HEK293 (cell line): ENCODE data around the gene ZNF26.

Source experiments
- OSR2 ChIP-seq: fragments of 450-650 bp; formaldehyde crosslinking; IDR thresholded peaks from 2 replicates; pipeline ENCODE4 v1.5.1; 2016; ENCODE audit warnings: missing biosample characterization, missing genetic modification characterization
- ZBTB17 ChIP-seq: fragments of 450-650 bp; formaldehyde crosslinking; IDR thresholded peaks from 2 replicates; pipeline ENCODE4 v1.5.1; 2016; ENCODE audit warnings: missing biosample characterization, missing genetic modification characterization
- ZFP37 ChIP-seq: fragments of 450-650 bp; formaldehyde crosslinking; IDR thresholded peaks from 2 replicates; pipeline ENCODE4 v1.5.1; 2016; ENCODE audit warnings: missing biosample characterization, missing genetic modification characterization
- ZNF114 ChIP-seq: fragments of 450-650 bp; formaldehyde crosslinking; IDR thresholded peaks from 2 replicates; pipeline ENCODE4 v1.5.0; 2017; ENCODE audit warnings: missing biosample characterization, missing genetic modification characterization
- ZNF146 ChIP-seq: fragments of 450-650 bp; formaldehyde crosslinking; IDR thresholded peaks from 2 replicates; pipeline ENCODE4 v1.5.1; 2016; ENCODE audit warnings: missing biosample characterization, missing genetic modification characterization
- ZNF274 ChIP-seq, 2 experiments: fragments of 200-500 bp in 1 of 2; fragments of 450-650 bp in 1 of 2; sonication (Bioruptor generic) in 1 of 2; formaldehyde crosslinking in 1 of 2; IDR thresholded peaks; 2 replicates each; pipeline versions ENCODE4 v1.5.1 to v1.6.1; 2014 to 2016; ENCODE audit warnings: borderline replicate concordance in 1 of 2, inconsistent platforms in 1 of 2, low read length in 1 of 2, missing biosample characterization in 1 of 2, missing genetic modification characterization in 1 of 2
- ZNF521 ChIP-seq: fragments of 450-650 bp; formaldehyde crosslinking; IDR thresholded peaks from 2 replicates; pipeline ENCODE4 v1.5.1; 2017; ENCODE audit warnings: missing biosample characterization, mild to moderate bottlenecking, missing genetic modification characterization

GRCh38 chr12:132998741-132999140 lies 12.6 kb downstream of the ZNF26 start:
- TF ChIP-seq ZBTB17 (tag by site-specific recombination) (no peak), OSR2 (no peak), ZNF521 (tag by site-specific recombination) (no peak), ZNF274 (IDR thresholded peaks at IDR 0.05; ENCODE audit: low read length) (no peak), ZNF274 (tag by site-specific recombination; IDR thresholded peaks at IDR 0.05; ENCODE audit: borderline replicate concordance) (no peak), ZNF146 (tag by site-specific recombination) (no peak), ZNF114 (tag by site-specific recombination) (no peak), ZFP37 (tag by site-specific recombination) (no peak)
